ENCODE measurements around the gene NBEAL1. TPM values are rescaled to one million over a fixed set of nuclear protein-coding genes. Genes with fewer than 3 reads are reported as not detected.

NBEAL1 gene
- total and polyA plus RNA-seq, 2 experiments from 2014 or later: 13.3 to 21.8 TPM

DNA sequence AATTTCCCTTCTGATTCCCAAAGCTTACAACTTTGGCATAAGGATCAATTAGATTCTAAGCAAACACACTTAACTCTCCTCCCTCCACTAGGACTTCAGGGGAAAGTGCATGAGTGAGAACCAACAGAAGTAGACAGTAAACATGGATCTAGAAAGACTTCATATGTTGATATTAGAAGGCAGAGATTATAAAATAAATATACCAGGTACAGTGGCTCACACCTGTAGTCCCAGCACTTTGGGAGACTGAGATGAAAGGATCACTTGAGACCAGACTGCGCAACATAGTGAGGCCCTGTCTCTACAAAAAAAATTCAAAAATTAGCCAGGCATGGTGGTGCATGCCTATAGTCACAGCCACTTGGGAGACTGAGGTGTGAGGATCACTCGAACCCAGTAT is 15.9 kb downstream of the NBEAL1 start:
- Histone ChIP-seq H2AFZ (no peak overlapping the region), H3K27ac (ENCODE audit: low read depth) (no peak overlapping the region), H4K20me1 (replicated peaks; ENCODE audit: insufficient read depth) (no peaks in the 10 kb centered on the region; the same call in 1 of the 2 replicates), H3K79me2 (replicated peaks; ENCODE audit: insufficient read depth) (no peaks in the 10 kb centered on the region), H3K4me1 (ENCODE audit: insufficient read depth) (no peaks in the 10 kb centered on the region), H3K9me2 (ENCODE audit: insufficient read depth) (no peaks in the 10 kb centered on the region), H3K36me3 (ENCODE audit: insufficient read depth) (no peaks in the 10 kb centered on the region), H3K27me3 (ENCODE audit: insufficient read depth) (no peaks in the 10 kb centered on the region), H3K4me2 (no peak overlapping the region), H3F3A (replicated peaks; ENCODE audit: low read depth) (no peaks in the 10 kb centered on the region), H3K4me3 (no peak overlapping the region)
- H3K36me3 Mint-ChIP-seq (ENCODE audit: low read depth): peaks cover 4% of the 10 kb centered on the region; the same call in 2 of the 3 replicates
- ATAC-seq (no peak), DNase-seq (ENCODE audit: low spot score) (no peak)
- TF ChIP-seq STAT1 (IDR thresholded peaks at IDR 0.05; ENCODE audit: unreplicated experiment) (no peak), NANOG (IDR thresholded peaks at IDR 0.05; ENCODE audit: borderline replicate concordance) (no peak), EZH2 (IDR thresholded peaks at IDR 0.05; ENCODE audit: low read depth, unreplicated experiment) (no peak), ZNF331 (CRISPR knock-in tag; IDR thresholded peaks at IDR 0.05; ENCODE audit: low read depth) (no peak), JUNB (IDR thresholded peaks at IDR 0.05; ENCODE audit: unreplicated experiment) (no peak)
- TF ChIP-seq, protein P1, sequence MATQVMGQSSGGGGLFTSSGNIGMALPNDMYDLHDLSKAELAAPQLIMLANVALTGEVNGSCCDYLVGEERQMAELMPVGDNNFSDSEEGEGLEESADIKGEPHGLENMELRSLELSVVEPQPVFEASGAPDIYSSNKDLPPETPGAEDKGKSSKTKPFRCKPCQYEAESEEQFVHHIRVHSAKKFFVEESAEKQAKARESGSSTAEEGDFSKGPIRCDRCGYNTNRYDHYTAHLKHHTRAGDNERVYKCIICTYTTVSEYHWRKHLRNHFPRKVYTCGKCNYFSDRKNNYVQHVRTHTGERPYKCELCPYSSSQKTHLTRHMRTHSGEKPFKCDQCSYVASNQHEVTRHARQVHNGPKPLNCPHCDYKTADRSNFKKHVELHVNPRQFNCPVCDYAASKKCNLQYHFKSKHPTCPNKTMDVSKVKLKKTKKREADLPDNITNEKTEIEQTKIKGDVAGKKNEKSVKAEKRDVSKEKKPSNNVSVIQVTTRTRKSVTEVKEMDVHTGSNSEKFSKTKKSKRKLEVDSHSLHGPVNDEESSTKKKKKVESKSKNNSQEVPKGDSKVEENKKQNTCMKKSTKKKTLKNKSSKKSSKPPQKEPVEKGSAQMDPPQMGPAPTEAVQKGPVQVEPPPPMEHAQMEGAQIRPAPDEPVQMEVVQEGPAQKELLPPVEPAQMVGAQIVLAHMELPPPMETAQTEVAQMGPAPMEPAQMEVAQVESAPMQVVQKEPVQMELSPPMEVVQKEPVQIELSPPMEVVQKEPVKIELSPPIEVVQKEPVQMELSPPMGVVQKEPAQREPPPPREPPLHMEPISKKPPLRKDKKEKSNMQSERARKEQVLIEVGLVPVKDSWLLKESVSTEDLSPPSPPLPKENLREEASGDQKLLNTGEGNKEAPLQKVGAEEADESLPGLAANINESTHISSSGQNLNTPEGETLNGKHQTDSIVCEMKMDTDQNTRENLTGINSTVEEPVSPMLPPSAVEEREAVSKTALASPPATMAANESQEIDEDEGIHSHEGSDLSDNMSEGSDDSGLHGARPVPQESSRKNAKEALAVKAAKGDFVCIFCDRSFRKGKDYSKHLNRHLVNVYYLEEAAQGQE (IDR thresholded peaks at IDR 0.05; ENCODE audit: unreplicated experiment): no peak
- TF ChIP-seq, protein P2, sequence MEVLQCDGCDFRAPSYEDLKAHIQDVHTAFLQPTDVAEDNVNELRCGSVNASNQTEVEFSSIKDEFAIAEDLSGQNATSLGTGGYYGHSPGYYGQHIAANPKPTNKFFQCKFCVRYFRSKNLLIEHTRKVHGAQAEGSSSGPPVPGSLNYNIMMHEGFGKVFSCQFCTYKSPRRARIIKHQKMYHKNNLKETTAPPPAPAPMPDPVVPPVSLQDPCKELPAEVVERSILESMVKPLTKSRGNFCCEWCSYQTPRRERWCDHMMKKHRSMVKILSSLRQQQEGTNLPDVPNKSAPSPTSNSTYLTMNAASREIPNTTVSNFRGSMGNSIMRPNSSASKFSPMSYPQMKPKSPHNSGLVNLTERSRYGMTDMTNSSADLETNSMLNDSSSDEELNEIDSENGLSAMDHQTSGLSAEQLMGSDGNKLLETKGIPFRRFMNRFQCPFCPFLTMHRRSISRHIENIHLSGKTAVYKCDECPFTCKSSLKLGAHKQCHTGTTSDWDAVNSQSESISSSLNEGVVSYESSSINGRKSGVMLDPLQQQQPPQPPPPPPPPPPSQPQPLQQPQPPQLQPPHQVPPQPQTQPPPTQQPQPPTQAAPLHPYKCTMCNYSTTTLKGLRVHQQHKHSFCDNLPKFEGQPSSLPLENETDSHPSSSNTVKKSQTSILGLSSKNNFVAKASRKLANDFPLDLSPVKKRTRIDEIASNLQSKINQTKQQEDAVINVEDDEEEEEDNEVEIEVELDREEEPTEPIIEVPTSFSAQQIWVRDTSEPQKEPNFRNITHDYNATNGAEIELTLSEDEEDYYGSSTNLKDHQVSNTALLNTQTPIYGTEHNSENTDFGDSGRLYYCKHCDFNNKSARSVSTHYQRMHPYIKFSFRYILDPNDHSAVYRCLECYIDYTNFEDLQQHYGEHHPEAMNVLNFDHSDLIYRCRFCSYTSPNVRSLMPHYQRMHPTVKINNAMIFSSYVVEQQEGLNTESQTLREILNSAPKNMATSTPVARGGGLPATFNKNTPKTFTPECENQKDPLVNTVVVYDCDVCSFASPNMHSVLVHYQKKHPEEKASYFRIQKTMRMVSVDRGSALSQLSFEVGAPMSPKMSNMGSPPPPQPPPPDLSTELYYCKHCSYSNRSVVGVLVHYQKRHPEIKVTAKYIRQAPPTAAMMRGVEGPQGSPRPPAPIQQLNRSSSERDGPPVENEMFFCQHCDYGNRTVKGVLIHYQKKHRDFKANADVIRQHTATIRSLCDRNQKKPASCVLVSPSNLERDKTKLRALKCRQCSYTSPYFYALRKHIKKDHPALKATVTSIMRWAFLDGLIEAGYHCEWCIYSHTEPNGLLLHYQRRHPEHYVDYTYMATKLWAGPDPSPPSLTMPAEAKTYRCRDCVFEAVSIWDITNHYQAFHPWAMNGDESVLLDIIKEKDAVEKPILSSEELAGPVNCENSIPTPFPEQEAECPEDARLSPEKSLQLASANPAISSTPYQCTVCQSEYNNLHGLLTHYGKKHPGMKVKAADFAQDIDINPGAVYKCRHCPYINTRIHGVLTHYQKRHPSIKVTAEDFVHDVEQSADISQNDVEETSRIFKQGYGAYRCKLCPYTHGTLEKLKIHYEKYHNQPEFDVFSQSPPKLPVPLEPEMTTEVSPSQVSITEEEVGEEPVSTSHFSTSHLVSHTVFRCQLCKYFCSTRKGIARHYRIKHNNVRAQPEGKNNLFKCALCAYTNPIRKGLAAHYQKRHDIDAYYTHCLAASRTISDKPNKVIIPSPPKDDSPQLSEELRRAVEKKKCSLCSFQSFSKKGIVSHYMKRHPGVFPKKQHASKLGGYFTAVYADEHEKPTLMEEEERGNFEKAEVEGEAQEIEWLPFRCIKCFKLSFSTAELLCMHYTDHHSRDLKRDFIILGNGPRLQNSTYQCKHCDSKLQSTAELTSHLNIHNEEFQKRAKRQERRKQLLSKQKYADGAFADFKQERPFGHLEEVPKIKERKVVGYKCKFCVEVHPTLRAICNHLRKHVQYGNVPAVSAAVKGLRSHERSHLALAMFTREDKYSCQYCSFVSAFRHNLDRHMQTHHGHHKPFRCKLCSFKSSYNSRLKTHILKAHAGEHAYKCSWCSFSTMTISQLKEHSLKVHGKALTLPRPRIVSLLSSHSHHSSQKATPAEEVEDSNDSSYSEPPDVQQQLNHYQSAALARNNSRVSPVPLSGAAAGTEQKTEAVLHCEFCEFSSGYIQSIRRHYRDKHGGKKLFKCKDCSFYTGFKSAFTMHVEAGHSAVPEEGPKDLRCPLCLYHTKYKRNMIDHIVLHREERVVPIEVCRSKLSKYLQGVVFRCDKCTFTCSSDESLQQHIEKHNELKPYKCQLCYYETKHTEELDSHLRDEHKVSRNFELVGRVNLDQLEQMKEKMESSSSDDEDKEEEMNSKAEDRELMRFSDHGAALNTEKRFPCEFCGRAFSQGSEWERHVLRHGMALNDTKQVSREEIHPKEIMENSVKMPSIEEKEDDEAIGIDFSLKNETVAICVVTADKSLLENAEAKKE (CRISPR knock-in tag; IDR thresholded peaks at IDR 0.05): no peak
- TF ChIP-seq, protein P3, sequence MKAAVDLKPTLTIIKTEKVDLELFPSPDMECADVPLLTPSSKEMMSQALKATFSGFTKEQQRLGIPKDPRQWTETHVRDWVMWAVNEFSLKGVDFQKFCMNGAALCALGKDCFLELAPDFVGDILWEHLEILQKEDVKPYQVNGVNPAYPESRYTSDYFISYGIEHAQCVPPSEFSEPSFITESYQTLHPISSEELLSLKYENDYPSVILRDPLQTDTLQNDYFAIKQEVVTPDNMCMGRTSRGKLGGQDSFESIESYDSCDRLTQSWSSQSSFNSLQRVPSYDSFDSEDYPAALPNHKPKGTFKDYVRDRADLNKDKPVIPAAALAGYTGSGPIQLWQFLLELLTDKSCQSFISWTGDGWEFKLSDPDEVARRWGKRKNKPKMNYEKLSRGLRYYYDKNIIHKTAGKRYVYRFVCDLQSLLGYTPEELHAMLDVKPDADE (IDR thresholded peaks at IDR 0.05): no peak
- no peak overlapping the region for H3K4me3 Mint-ChIP-seq
- H3K9me3 Mint-ChIP-seq: peaks cover 4% of the 10 kb centered on the region; the same call in 1 of the 3 replicates
- H3K4me1 Mint-ChIP-seq: peaks cover 3% of the 10 kb centered on the region; the same call in 2 of the 3 replicates
- H3K27me3 Mint-ChIP-seq (ENCODE audit: insufficient read depth, low read depth, poor library complexity): no peaks in the 10 kb centered on the region
- H3K27ac Mint-ChIP-seq: no peak overlapping the region

All from GM23338 (cell line).